Daoy (cell line): ENCODE measurements around the gene CDAN1. TPM values are rescaled to one million over a fixed set of nuclear protein-coding genes. Genes with fewer than 3 reads are reported as not detected.

ENCODE experiments used
- DNase-seq: peaks from one replicate; pipeline ENCODE4 v3.0.0-alpha.2; 2015; ENCODE audit warnings: low read depth
- total RNA-seq: library from RNA; depleted of rRNA; stranded (reverse); fragments of >200 nt; shearing (Covaris generic); gene quantifications from 2 replicates; pipeline ENCODE4 v1.2.3, GENCODE V29; 2014

The CDAN1 gene
- total RNA-seq, 1 experiment from 2014 or later, result 17.7 TPM

GRCh38 chr15:42735382-42736165, 1.4 kb downstream of the CDAN1 start:
- DNase-seq, result no peak

GRCh38 chr15:42734076-42734672, 2.8 kb downstream of the CDAN1 start:
- no peak for DNase-seq

GRCh38 chr15:42733027-42733426, 3.9 kb downstream of the CDAN1 start:
- no peak for DNase-seq

- no peak for DNase-seq
Observed at GRCh38 chr15:42732095-42732827, 4.7 kb downstream of the CDAN1 start.

GRCh38 chr15:42731461-42731860, 5.5 kb downstream of the CDAN1 start:
- no peak for DNase-seq

GRCh38 chr15:42730536-42730935, 6.4 kb downstream of the CDAN1 start:
- no peak for DNase-seq

GRCh38 chr15:42730135-42730534, 6.8 kb downstream of the CDAN1 start:
- no peak for DNase-seq

GRCh38 chr15:42729409-42729808, 7.5 kb downstream of the CDAN1 start:
- no peak for DNase-seq

GRCh38 chr15:42728972-42729371, 8.0 kb downstream of the CDAN1 start:
- no peak for DNase-seq

- DNase-seq, result no peak
Observed at GRCh38 chr15:42728560-42728959, 8.4 kb downstream of the CDAN1 start.

GRCh38 chr15:42727750-42728381, 9.1 kb downstream of the CDAN1 start:
- no peak for DNase-seq

GRCh38 chr15:42726114-42726513, 10.8 kb downstream of the CDAN1 start:
- DNase-seq, result no peak

- DNase-seq, result no peak
Observed at GRCh38 chr15:42725331-42725903, 11.5 kb downstream of the CDAN1 start.

- DNase-seq, result no peak
Observed at GRCh38 chr15:42724276-42724675, 12.7 kb downstream of the CDAN1 start.

GRCh38 chr15:42723068-42723467, 13.9 kb downstream of the CDAN1 start:
- DNase-seq, result no peak

GRCh38 chr15:42721916-42722315, 15.0 kb downstream of the CDAN1 start:
- DNase-seq, result no peak

- no peak for DNase-seq
Observed at GRCh38 chr15:42721016-42721415, 15.9 kb downstream of the CDAN1 start.

- no peak for DNase-seq
Observed at GRCh38 chr15:42720071-42720470, 16.9 kb downstream of the CDAN1 start.

GRCh38 chr15:42719043-42719442, 17.9 kb downstream of the CDAN1 start:
- DNase-seq, result no peak

GRCh38 chr15:42716626-42717025, 20.3 kb downstream of the CDAN1 start:
- no peak for DNase-seq

- DNase-seq, result no peak
Observed at GRCh38 chr15:42716125-42716524, 20.8 kb downstream of the CDAN1 start.

- DNase-seq, result no peak
Observed at GRCh38 chr15:42712584-42712983, 24.3 kb downstream of the CDAN1 start.
